Endodermal cell (in vitro differentiated cells): ENCODE results near the gene SDHA. TPM values are rescaled to one million over a fixed set of nuclear protein-coding genes. Genes with fewer than 3 reads are reported as not detected.
"Not testable (repeated sequence)": the region's sequence is repeated elsewhere in the genome, so short reads cannot be mapped to it uniquely, and the experiment has no call there.

Experiments used
- DNase-seq: peaks from one replicate; pipeline ENCODE4 v3.0.0-alpha.2; 2017
- H3K27ac ChIP-seq: 2 replicates; pipeline ENCODE4 v1.5.1; 2013; ENCODE audit warnings: mild to moderate bottlenecking, low read depth, low read length, moderate library complexity
- H3K27me3 ChIP-seq: 2 replicates; pipeline ENCODE4 v1.6.1; 2013; ENCODE audit warnings: mild to moderate bottlenecking, low read length, moderate library complexity; ENCODE audit not compliant: insufficient read depth, control insufficient read depth, poor library complexity, severe bottlenecking
- H3K36me3 ChIP-seq: 2 replicates; pipeline ENCODE4 v1.7.0; 2013; ENCODE audit warnings: mild to moderate bottlenecking, low read length, moderate library complexity; ENCODE audit not compliant: control insufficient read depth, insufficient read depth
- H3K4me1 ChIP-seq: one replicate; pipeline ENCODE4 v1.7.0; 2013; ENCODE audit warnings: low read length; ENCODE audit not compliant: control insufficient read depth, insufficient read depth
- H3K4me3 ChIP-seq: 2 replicates; pipeline ENCODE4 v1.5.1; 2013; ENCODE audit warnings: mild to moderate bottlenecking, low read length, moderate library complexity
- H3K9ac ChIP-seq: 2 replicates; pipeline ENCODE4 v1.6.1; 2013; ENCODE audit warnings: mild to moderate bottlenecking, low read length, moderate library complexity; ENCODE audit not compliant: poor library complexity, severe bottlenecking; ENCODE audit errors: extremely low read depth
- H3K9me3 ChIP-seq: 2 replicates; pipeline ENCODE4 v1.6.1; 2013; ENCODE audit warnings: mild to moderate bottlenecking, low read length, moderate library complexity; ENCODE audit not compliant: control insufficient read depth
- H3K27ac Mint-ChIP-seq: 2 replicates; pipeline ENCODE4 v1.8.0; 2020; ENCODE audit warnings: mixed read lengths
- H3K27me3 Mint-ChIP-seq: 2 replicates; pipeline ENCODE4 v1.8.0; 2021; ENCODE audit warnings: mild to moderate bottlenecking, mixed read lengths; ENCODE audit not compliant: insufficient read depth
- H3K36me3 Mint-ChIP-seq: 2 replicates; pipeline ENCODE4 v1.8.0; 2020; ENCODE audit warnings: low read depth, mixed read lengths
- H3K4me1 Mint-ChIP-seq: 2 replicates; pipeline ENCODE4 v1.8.0; 2020; ENCODE audit warnings: mixed read lengths
- H3K4me3 Mint-ChIP-seq: 2 replicates; pipeline ENCODE4 v1.8.0; 2020; ENCODE audit warnings: mild to moderate bottlenecking, moderate library complexity, mixed read lengths
- H3K9me3 Mint-ChIP-seq: 2 replicates; pipeline ENCODE4 v1.8.0; 2020; ENCODE audit warnings: mild to moderate bottlenecking, mixed read lengths
- CTCF ChIP-seq: fragments of 200-600 bp; sonication (generic); conservative IDR thresholded peaks from 2 replicates; pipeline ENCODE4 v1.5.0; 2021; ENCODE audit warnings: antibody characterized with exemption, mild to moderate bottlenecking
- WGBS, 2 experiments: methylation state at CpG; one replicate each; pipeline versions ENCODE4 v1.1.5 to v1.1.7; 2013; ENCODE audit warnings: missing lambda C conversion rate in 2 of 2, mixed read lengths in 1 of 2; ENCODE audit not compliant: insufficient coverage in 1 of 2, insufficient read length in 1 of 2; 5-methylcytosine and 5-hydroxymethylcytosine counted together
- total RNA-seq, 2 donors: library from RNA; stranded (reverse); fragmentation: NEBNext Ultra II Directional in 1 of 2; extraction: Animal tissue kit (Norgen Biotek cat#: 25700) in 1 of 2; gene quantifications; 2 replicates in 1 of 2; 3 replicates in 1 of 2; pipeline ENCODE4 v1.2.1, GENCODE V29; 2021

The SDHA gene
- total RNA-seq, 2 donors from 2014 or later = 61.6 to 73.1 TPM

- H3K4me3 Mint-ChIP-seq, H3K4me1 ChIP-seq, H3K27me3 Mint-ChIP-seq, H3K9ac ChIP-seq, H3K4me3 ChIP-seq, H3K27ac Mint-ChIP-seq, H3K27me3 ChIP-seq, DNase-seq, H3K27ac ChIP-seq, H3K4me1 Mint-ChIP-seq: not testable (repeated sequence)
- H3K36me3 Mint-ChIP-seq = peaks cover 83% of the 10 kb centered on the region
- peaks cover 35% of the 10 kb centered on the region for H3K9me3 Mint-ChIP-seq
- Histone ChIP-seq H3K9me3 (peaks cover 36% of the 10 kb centered on the region), H3K36me3 (peaks cover 53% of the 10 kb centered on the region)
- 89 to 100% methylated on average over 2 to 8 of the region's 8 CpGs for WGBS, 2 experiments
These were observed 33.4 kb downstream of the SDHA start for GRCh38 chr5:251538-251937.

- not testable (repeated sequence) for H3K27me3 Mint-ChIP-seq, H3K4me1 ChIP-seq, H3K9ac ChIP-seq, H3K4me3 Mint-ChIP-seq, H3K27ac Mint-ChIP-seq, H3K4me3 ChIP-seq, H3K4me1 Mint-ChIP-seq, H3K27me3 ChIP-seq, H3K27ac ChIP-seq, DNase-seq
- Mint-ChIP-seq H3K9me3 (peaks cover 32% of the 10 kb centered on the region), H3K36me3 (peaks cover 83% of the 10 kb centered on the region)
- WGBS, 2 experiments = 91 to 100% methylated on average over 6 to 11 of the region's 11 CpGs
- H3K9me3 ChIP-seq = peaks cover 34% of the 10 kb centered on the region
- H3K36me3 ChIP-seq = peaks cover 54% of the 10 kb centered on the region
These were observed 33.9 kb downstream of the SDHA start for GRCh38 chr5:251975-252374.

- peaks cover 83% of the 10 kb centered on the region for H3K36me3 Mint-ChIP-seq
- Histone ChIP-seq H3K4me3 (no peak overlapping the region), H3K9me3 (peaks cover 33% of the 10 kb centered on the region), H3K4me1 (no peaks in the 10 kb centered on the region), H3K27me3 (no peaks in the 10 kb centered on the region), H3K27ac (no peak overlapping the region), H3K9ac (no peak overlapping the region), H3K36me3 (peaks cover 52% of the 10 kb centered on the region)
- no peak overlapping the region for H3K27ac Mint-ChIP-seq
- no peaks in the 10 kb centered on the region for H3K27me3 Mint-ChIP-seq
- DNase-seq = no peak
- TF ChIP-seq CTCF = no peak
- H3K9me3 Mint-ChIP-seq = peaks cover 32% of the 10 kb centered on the region
- no peaks in the 10 kb centered on the region for H3K4me1 Mint-ChIP-seq
- WGBS, 2 experiments = 91 to 94% methylated on average over 10 of the region's 10 CpGs
- no peak overlapping the region for H3K4me3 Mint-ChIP-seq
These were observed 34.4 kb downstream of the SDHA start for GRCh38 chr5:252546-252945.

GRCh38 chr5:254322-254721 lies 36.2 kb downstream of the SDHA start:
- Mint-ChIP-seq H3K9me3 (peaks cover 26% of the 10 kb centered on the region), H3K36me3 (peaks cover 77% of the 10 kb centered on the region)
- not testable (repeated sequence) for H3K27ac Mint-ChIP-seq, H3K9ac ChIP-seq, H3K4me3 ChIP-seq, DNase-seq, H3K4me1 Mint-ChIP-seq, H3K4me3 Mint-ChIP-seq, H3K27ac ChIP-seq, H3K4me1 ChIP-seq, H3K27me3 Mint-ChIP-seq, H3K27me3 ChIP-seq
- H3K9me3 ChIP-seq = peaks cover 22% of the 10 kb centered on the region
- WGBS, 2 experiments = 93% methylated on average over 12 of the region's 15 CpGs; no CpG with 5 or more reads in 1 of the 2 experiments
- H3K36me3 ChIP-seq = peaks cover 38% of the 10 kb centered on the region

- H3K27me3 ChIP-seq, H3K4me1 ChIP-seq, H3K27ac ChIP-seq, H3K27ac Mint-ChIP-seq, H3K4me1 Mint-ChIP-seq, DNase-seq, H3K27me3 Mint-ChIP-seq, H3K4me3 ChIP-seq, H3K9ac ChIP-seq, H3K4me3 Mint-ChIP-seq: not testable (repeated sequence)
- Histone ChIP-seq H3K36me3 (peaks cover 31% of the 10 kb centered on the region), H3K9me3 (peaks cover 15% of the 10 kb centered on the region)
- Mint-ChIP-seq H3K9me3 (peaks cover 19% of the 10 kb centered on the region), H3K36me3 (peaks cover 69% of the 10 kb centered on the region)
- 100% methylated on average over 4 of the region's 7 CpGs; no CpG with 5 or more reads in 1 of the 2 experiments for WGBS, 2 experiments
These were observed 37.0 kb downstream of the SDHA start for GRCh38 chr5:255116-255515.

- not testable (repeated sequence) for H3K4me3 ChIP-seq, H3K27ac Mint-ChIP-seq, DNase-seq, H3K4me1 ChIP-seq, H3K27ac ChIP-seq, H3K4me3 Mint-ChIP-seq, H3K9ac ChIP-seq, H3K27me3 ChIP-seq, H3K4me1 Mint-ChIP-seq, H3K27me3 Mint-ChIP-seq
- WGBS, 2 experiments = 89 to 94% methylated on average over 6 to 7 of the region's 8 CpGs
- Mint-ChIP-seq H3K36me3 (peaks cover 60% of the 10 kb centered on the region), H3K9me3 (peaks cover 19% of the 10 kb centered on the region)
- H3K36me3 ChIP-seq = peaks cover 31% of the 10 kb centered on the region
- peaks cover 15% of the 10 kb centered on the region for H3K9me3 ChIP-seq
These were observed 38.2 kb downstream of the SDHA start for GRCh38 chr5:256347-256746.
